GM18526 (cell line): ENCODE measurements around the gene ZNF786.

Experiments
- POLR2A ChIP-seq: IDR thresholded peaks from 3 replicates; pipeline ENCODE4 v1.6.1; 2011; ENCODE audit not compliant: insufficient read length; ENCODE audit errors: extremely low read depth

Gene ZNF786

GRCh38 chr7:149060156-149060555, 30.4 kb downstream of the ZNF786 start:
- TF ChIP-seq POLR2A: no peak

- TF ChIP-seq POLR2A: no peak
Measured at GRCh38 chr7:149053885-149054284, 36.6 kb downstream of the ZNF786 start.

GRCh38 chr7:149053384-149053783, 37.1 kb downstream of the ZNF786 start:
- no peak for TF ChIP-seq POLR2A

GRCh38 chr7:149050941-149051340, 39.6 kb downstream of the ZNF786 start:
- no peak for TF ChIP-seq POLR2A

GRCh38 chr7:149048805-149049204, 41.7 kb downstream of the ZNF786 start:
- no peak for TF ChIP-seq POLR2A

- no peak for TF ChIP-seq POLR2A
Measured at GRCh38 chr7:149046416-149046815, 44.1 kb downstream of the ZNF786 start.

- TF ChIP-seq POLR2A: no peak
Measured at GRCh38 chr7:149043936-149044335, 46.6 kb downstream of the ZNF786 start.

- no peak for TF ChIP-seq POLR2A
Measured at GRCh38 chr7:149041350-149041749, 49.2 kb downstream of the ZNF786 start.

GRCh38 chr7:149036676-149037075, 53.8 kb downstream of the ZNF786 start:
- no peak for TF ChIP-seq POLR2A

- no peak for TF ChIP-seq POLR2A
Measured at GRCh38 chr7:149031353-149031910, 59.1 kb downstream of the ZNF786 start.

GRCh38 chr7:149028346-149029109, 62.0 kb downstream of the ZNF786 start, which contains the start of gene PDIA4:
TSS of gene PDIA4 (minus strand) at chr7:149028505. CDS start at chr7:149028408, 97 bp downstream.
- peak; percentile 92 for TF ChIP-seq POLR2A

- no peak for TF ChIP-seq POLR2A
Measured at GRCh38 chr7:149027611-149028345, 62.7 kb downstream of the ZNF786 start.

- no peak for TF ChIP-seq POLR2A
Measured at GRCh38 chr7:149027055-149027454, 63.5 kb downstream of the ZNF786 start.

GRCh38 chr7:149023662-149024061, 66.9 kb downstream of the ZNF786 start:
- no peak for TF ChIP-seq POLR2A

GRCh38 chr7:149022756-149023360, 67.7 kb downstream of the ZNF786 start:
- TF ChIP-seq POLR2A: no peak

GRCh38 chr7:149021725-149022062, 68.8 kb downstream of the ZNF786 start:
- TF ChIP-seq POLR2A: no peak

- no peak for TF ChIP-seq POLR2A
Measured at GRCh38 chr7:149020483-149020882, 70.0 kb downstream of the ZNF786 start.
